Endothelial cell of umbilical vein (primary cell): ENCODE measurements around the gene SLC35D2.

Experiments
- CTCF ChIP-seq, 2 donors: IDR thresholded peaks; 1 replicate in 1 of 2; 2 replicates in 1 of 2; pipeline ENCODE4 v1.5.1; 2011; ENCODE audit warnings: low read length in 2 of 2, mild to moderate bottlenecking in 2 of 2, moderate library complexity in 2 of 2, control low read depth in 1 of 2, inconsistent platforms in 1 of 2, low read depth in 1 of 2; ENCODE audit not compliant: insufficient read depth in 1 of 2; ENCODE audit errors: extremely low read depth in 1 of 2
- EZH2 ChIP-seq: IDR thresholded peaks from 2 replicates; pipeline ENCODE4 v1.6.1; 2012; ENCODE audit warnings: borderline replicate concordance, low read depth, mild to moderate bottlenecking, moderate library complexity, low read length, inconsistent platforms; ENCODE audit not compliant: severe bottlenecking
- FOS ChIP-seq: IDR thresholded peaks from 2 replicates; pipeline ENCODE4 v1.6.1; 2011; ENCODE audit warnings: mild to moderate bottlenecking, low read length, moderate library complexity, borderline replicate concordance; ENCODE audit not compliant: insufficient read depth
- GATA2 ChIP-seq: IDR thresholded peaks from 2 replicates; pipeline ENCODE4 v1.7.0; 2011; ENCODE audit warnings: low read depth, mild to moderate bottlenecking, moderate library complexity, mixed read lengths, low read length; ENCODE audit not compliant: insufficient read length, insufficient read depth
- JUN ChIP-seq: IDR thresholded peaks from 2 replicates; pipeline ENCODE4 v1.6.1; 2011; ENCODE audit warnings: borderline replicate concordance, low read depth; ENCODE audit not compliant: insufficient read length, insufficient read depth
- MAX ChIP-seq: IDR thresholded peaks from 2 replicates; pipeline ENCODE4 v1.6.1; 2011; ENCODE audit not compliant: insufficient read depth, insufficient read length
- MYC ChIP-seq: IDR thresholded peaks from one replicate; pipeline ENCODE4 v1.6.1; 2011; ENCODE audit warnings: mild to moderate bottlenecking, low read depth, low read length
- POLR2A ChIP-seq: IDR thresholded peaks from 2 replicates; pipeline ENCODE4 v1.6.1; 2012; ENCODE audit warnings: low read depth, mild to moderate bottlenecking, control low read depth, low read length
- POLR2AphosphoS5 ChIP-seq: IDR thresholded peaks from 2 replicates; pipeline ENCODE4 v1.6.1; 2012; ENCODE audit warnings: low read depth, mild to moderate bottlenecking, control low read depth, low read length, moderate library complexity; ENCODE audit not compliant: insufficient read depth

GRCh38 chr9:96418920-96419690 lies 35.6 kb upstream of the SLC35D2 start:
- TF ChIP-seq POLR2A (peak; percentile 40), CTCF (IDR thresholded peaks at IDR 0.05; ENCODE audit: extremely low read depth in 1 of 2, insufficient read depth in 1 of 2, low read depth in 1 of 2, low read length in 2 of 2) (no peak), POLR2AphosphoS5 (peak; percentile 71), EZH2 (no peak), GATA2 (no peak), MAX (no peak), FOS (no peak), MYC (no peak), JUN (no peak)
